SK-N-SH treated with all-trans-retinoic acid at 6 μM for 48 hours (cell line): ENCODE measurements around the gene LY86.

Source experiments
- ARNTL ChIP-seq: fragments of 450-650 bp; formaldehyde crosslinking; IDR thresholded peaks from 2 replicates; pipeline ENCODE4 v1.5.0; 2020; ENCODE audit warnings: low read depth, mild to moderate bottlenecking, moderate library complexity, borderline replicate concordance
- BACH2 ChIP-seq: fragments of 250-450 bp; sonication (Bioruptor Pico); IDR thresholded peaks from 2 replicates; pipeline ENCODE4 v1.9.0; 2021; ENCODE audit warnings: mild to moderate bottlenecking, borderline replicate concordance
- CSDC2 ChIP-seq: fragments of 250-450 bp; sonication (Bioruptor Pico); IDR thresholded peaks from 2 replicates; pipeline ENCODE4 v1.5.0; 2020; ENCODE audit warnings: mild to moderate bottlenecking, moderate library complexity
- ESRRG ChIP-seq: fragments of 250-450 bp; sonication (Bioruptor Pico); IDR thresholded peaks from 2 replicates; pipeline ENCODE4 v1.6.1; 2021; ENCODE audit warnings: mild to moderate bottlenecking
- TOX ChIP-seq: fragments of 250-450 bp; sonication (Bioruptor Pico); IDR thresholded peaks from 2 replicates; pipeline ENCODE4 v1.8.0; 2021; ENCODE audit warnings: mild to moderate bottlenecking, moderate library complexity, borderline replicate concordance
- ZC3H10 ChIP-seq: fragments of 250-450 bp; sonication (Bioruptor Pico); IDR thresholded peaks from 2 replicates; pipeline ENCODE4 v1.5.1; 2021; ENCODE audit warnings: mild to moderate bottlenecking, moderate library complexity
- ZFP3 ChIP-seq: fragments of 250-450 bp; sonication (Bioruptor Pico); IDR thresholded peaks from 2 replicates; pipeline ENCODE4 v1.5.0; 2020; ENCODE audit warnings: mild to moderate bottlenecking, moderate library complexity
- ZFP30 ChIP-seq: fragments of 450-650 bp; formaldehyde crosslinking; IDR thresholded peaks from 2 replicates; pipeline ENCODE4 v1.5.0; 2022; ENCODE audit warnings: mild to moderate bottlenecking, moderate library complexity
- ZNF565 ChIP-seq: fragments of 450-650 bp; formaldehyde crosslinking; conservative IDR thresholded peaks from 2 replicates; pipeline ENCODE4 v1.5.0; 2020; ENCODE audit warnings: low read depth, mild to moderate bottlenecking, moderate library complexity
- ZNF70 ChIP-seq: fragments of 450-650 bp; formaldehyde crosslinking; IDR thresholded peaks from 2 replicates; pipeline ENCODE4 v1.5.0; 2020; ENCODE audit warnings: mild to moderate bottlenecking, moderate library complexity
- TF ChIP-seq, protein P1 (sequence below): fragments of 250-450 bp; sonication (Bioruptor Pico); IDR thresholded peaks from 2 replicates; pipeline ENCODE4 v1.8.0; 2020; ENCODE audit warnings: mild to moderate bottlenecking, moderate library complexity, borderline replicate concordance
- TF ChIP-seq, protein P2 (sequence below): fragments of 250-450 bp; sonication (Bioruptor Pico); IDR thresholded peaks from 2 replicates; pipeline ENCODE4 v1.5.1; 2020; ENCODE audit warnings: low read depth, mild to moderate bottlenecking, moderate library complexity

GRCh38 chr6:6623553-6623952 lies 35.0 kb downstream of the LY86 start:
- TF ChIP-seq ZFP30 (CRISPR knock-in tag) (no peak), ZNF565 (CRISPR knock-in tag) (no peak), BACH2 (no peak), TOX (CRISPR knock-in tag) (no peak), CSDC2 (no peak), ZFP3 (no peak), ZNF70 (CRISPR knock-in tag) (no peak), ARNTL (no peak), ZC3H10 (CRISPR knock-in tag) (no peak), ESRRG (CRISPR knock-in tag) (no peak)
- TF ChIP-seq, protein P1, sequence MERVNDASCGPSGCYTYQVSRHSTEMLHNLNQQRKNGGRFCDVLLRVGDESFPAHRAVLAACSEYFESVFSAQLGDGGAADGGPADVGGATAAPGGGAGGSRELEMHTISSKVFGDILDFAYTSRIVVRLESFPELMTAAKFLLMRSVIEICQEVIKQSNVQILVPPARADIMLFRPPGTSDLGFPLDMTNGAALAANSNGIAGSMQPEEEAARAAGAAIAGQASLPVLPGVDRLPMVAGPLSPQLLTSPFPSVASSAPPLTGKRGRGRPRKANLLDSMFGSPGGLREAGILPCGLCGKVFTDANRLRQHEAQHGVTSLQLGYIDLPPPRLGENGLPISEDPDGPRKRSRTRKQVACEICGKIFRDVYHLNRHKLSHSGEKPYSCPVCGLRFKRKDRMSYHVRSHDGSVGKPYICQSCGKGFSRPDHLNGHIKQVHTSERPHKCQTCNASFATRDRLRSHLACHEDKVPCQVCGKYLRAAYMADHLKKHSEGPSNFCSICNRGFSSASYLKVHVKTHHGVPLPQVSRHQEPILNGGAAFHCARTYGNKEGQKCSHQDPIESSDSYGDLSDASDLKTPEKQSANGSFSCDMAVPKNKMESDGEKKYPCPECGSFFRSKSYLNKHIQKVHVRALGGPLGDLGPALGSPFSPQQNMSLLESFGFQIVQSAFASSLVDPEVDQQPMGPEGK (CRISPR knock-in tag): no peak
- TF ChIP-seq, protein P2, sequence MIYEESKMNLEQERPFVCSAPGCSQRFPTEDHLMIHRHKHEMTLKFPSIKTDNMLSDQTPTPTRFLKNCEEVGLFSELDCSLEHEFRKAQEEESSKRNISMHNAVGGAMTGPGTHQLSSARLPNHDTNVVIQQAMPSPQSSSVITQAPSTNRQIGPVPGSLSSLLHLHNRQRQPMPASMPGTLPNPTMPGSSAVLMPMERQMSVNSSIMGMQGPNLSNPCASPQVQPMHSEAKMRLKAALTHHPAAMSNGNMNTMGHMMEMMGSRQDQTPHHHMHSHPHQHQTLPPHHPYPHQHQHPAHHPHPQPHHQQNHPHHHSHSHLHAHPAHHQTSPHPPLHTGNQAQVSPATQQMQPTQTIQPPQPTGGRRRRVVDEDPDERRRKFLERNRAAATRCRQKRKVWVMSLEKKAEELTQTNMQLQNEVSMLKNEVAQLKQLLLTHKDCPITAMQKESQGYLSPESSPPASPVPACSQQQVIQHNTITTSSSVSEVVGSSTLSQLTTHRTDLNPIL: no peak
